Body of pancreas (tissue), 4 donors: Measurements from ENCODE around the gene HEATR3. TPM values are rescaled to one million over a fixed set of nuclear protein-coding genes. Genes with fewer than 3 reads are reported as not detected.

Experiments used
- ATAC-seq: fragments of 150-250 bp; one replicate; pipeline ENCODE4 v1.9.1; 2016
- DNase-seq, 4 donors: peaks; one replicate each; pipeline ENCODE4 v3.0.0-alpha.2; 2019
- H3K27ac ChIP-seq, 4 donors: fragments of 200-600 bp; sonication (generic); 1 replicate in 3 of 4; 2 replicates in 1 of 4; pipeline versions ENCODE4 v1.5.1 to v1.6.1; 2016 to 2019; ENCODE audit warnings: mild to moderate bottlenecking in 1 of 4, mixed read lengths in 1 of 4, moderate library complexity in 1 of 4
- H3K27me3 ChIP-seq, 2 donors: fragments of 200-600 bp; sonication (generic); one replicate each; pipeline ENCODE4 v1.6.0; 2016; ENCODE audit warnings: mild to moderate bottlenecking in 1 of 2
- H3K36me3 ChIP-seq, 2 donors: fragments of 200-600 bp; sonication (generic); replicated peaks in 1 of 2; 2 replicates each; pipeline ENCODE4 v1.5.1; 2016; ENCODE audit warnings: low read depth in 2 of 2; ENCODE audit not compliant: insufficient read depth in 1 of 2
- H3K4me1 ChIP-seq: fragments of 200-600 bp; sonication (generic); one replicate; pipeline ENCODE4 v1.6.0; 2016
- H3K4me3 ChIP-seq, 2 donors: fragments of 200-600 bp; sonication (generic); 1 replicate in 1 of 2; 2 replicates in 1 of 2; pipeline ENCODE4 v1.5.1; 2016 to 2019
- H3K9me3 ChIP-seq, 3 donors: fragments of 200-600 bp; sonication (generic); 1 replicate in 2 of 3; 2 replicates in 1 of 3; pipeline ENCODE4 v1.5.1; 2016
- POLR2A ChIP-seq, 3 donors: fragments of 450-650 bp; IDR thresholded peaks; one replicate each; pipeline ENCODE4 v1.6.1; 2016; ENCODE audit warnings: antibody characterized with exemption in 3 of 3, mild to moderate bottlenecking in 2 of 3
- WGBS, 2 donors: methylation state at CpG; one replicate each; pipeline ENCODE4 v1.1.5; 2017; 5-methylcytosine and 5-hydroxymethylcytosine counted together
- intact Hi-C: fragments of 100-400 bp; cut with DNase I; formaldehyde crosslinking; loops from one replicate; pipeline ENCODE4 v1.15.1; 2023
- total RNA-seq, 2 donors: library from RNA; depleted of rRNA; stranded (reverse); fragments of >200 nt; gene quantifications; one replicate each; pipeline ENCODE4 v1.1.0, GENCODE V29; 2016
- TF ChIP-seq, protein P1 (sequence below), 7 experiments: fragments of 450-650 bp in 4 of 7; fragments of 200-600 bp in 3 of 7; sonication (generic) in 3 of 7; IDR thresholded peaks; one replicate each; pipeline ENCODE4 v1.5.1; 2016 to 2019; ENCODE audit warnings: antibody characterized with exemption in 7 of 7

Gene HEATR3
- total RNA-seq, 2 donors from 2014 or later, result 17.4 to 25.7 TPM

DNA sequence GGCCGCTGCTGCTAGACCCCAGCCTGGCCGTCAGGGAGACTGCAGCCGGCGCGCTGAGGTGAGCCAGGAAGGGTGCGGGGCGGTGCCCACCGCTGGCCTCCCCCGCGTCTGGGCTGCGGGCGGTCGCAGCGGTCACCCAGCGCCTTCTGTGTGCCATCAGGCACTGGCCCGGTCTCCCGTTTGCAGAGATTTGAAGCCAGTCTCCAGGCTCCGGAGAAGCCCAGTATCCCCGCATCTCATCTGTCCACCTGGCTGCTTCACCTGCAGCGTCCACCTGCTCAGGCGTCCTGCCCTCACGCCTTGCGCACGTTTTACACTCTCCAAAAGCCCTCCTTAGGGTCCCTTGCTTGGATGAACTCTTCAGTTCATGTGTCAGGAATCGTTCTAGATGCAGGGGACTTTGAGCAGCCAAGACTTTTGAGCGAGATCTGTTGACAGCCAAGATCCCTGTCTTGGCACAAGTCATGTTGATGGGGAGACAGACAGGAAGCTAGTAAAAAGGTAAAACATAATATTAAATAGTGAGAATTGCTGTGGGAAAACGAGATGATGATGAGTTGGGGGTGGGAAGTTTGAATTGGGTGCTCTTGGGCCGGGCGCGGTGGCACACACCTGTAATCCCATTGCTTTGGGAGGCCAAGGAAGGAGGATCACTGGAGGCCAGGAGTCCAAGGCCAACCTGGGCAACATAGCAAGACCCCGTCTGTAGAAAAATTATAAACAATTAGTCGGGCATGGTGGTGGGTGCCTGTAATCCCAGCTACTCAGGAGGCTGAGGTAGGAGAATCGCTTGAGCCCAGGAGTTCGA is 916 bp downstream of the HEATR3 start:
- Histone ChIP-seq H3K27ac (peak overlapping the region; percentile 62 to 95 (median 90)), H3K36me3 (peaks cover 0 to 2% of the 10 kb centered on the region in 2 donors), H3K9me3 (no peaks in the 10 kb centered on the region), H3K27me3 (no peaks in the 10 kb centered on the region), H3K4me3 (peak overlapping the region; percentile 59 to 87), H3K4me1 (peaks cover 17% of the 10 kb centered on the region)
- peak in 1 of 3 donors; percentile 23 for TF ChIP-seq POLR2A (IDR thresholded peaks at IDR 0.05)
- TF ChIP-seq, protein P1, sequence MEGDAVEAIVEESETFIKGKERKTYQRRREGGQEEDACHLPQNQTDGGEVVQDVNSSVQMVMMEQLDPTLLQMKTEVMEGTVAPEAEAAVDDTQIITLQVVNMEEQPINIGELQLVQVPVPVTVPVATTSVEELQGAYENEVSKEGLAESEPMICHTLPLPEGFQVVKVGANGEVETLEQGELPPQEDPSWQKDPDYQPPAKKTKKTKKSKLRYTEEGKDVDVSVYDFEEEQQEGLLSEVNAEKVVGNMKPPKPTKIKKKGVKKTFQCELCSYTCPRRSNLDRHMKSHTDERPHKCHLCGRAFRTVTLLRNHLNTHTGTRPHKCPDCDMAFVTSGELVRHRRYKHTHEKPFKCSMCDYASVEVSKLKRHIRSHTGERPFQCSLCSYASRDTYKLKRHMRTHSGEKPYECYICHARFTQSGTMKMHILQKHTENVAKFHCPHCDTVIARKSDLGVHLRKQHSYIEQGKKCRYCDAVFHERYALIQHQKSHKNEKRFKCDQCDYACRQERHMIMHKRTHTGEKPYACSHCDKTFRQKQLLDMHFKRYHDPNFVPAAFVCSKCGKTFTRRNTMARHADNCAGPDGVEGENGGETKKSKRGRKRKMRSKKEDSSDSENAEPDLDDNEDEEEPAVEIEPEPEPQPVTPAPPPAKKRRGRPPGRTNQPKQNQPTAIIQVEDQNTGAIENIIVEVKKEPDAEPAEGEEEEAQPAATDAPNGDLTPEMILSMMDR (IDR thresholded peaks at IDR 0.05), result peak in 2 of 7 experiments; percentile 6 to 39
- no peak for ATAC-seq
- 20 to 30% methylated on average over 15 to 32 of the region's 34 CpGs for WGBS, 2 donors
- intact Hi-C loops, result loop anchor here (10.0 kb wide), 1 partner anchor 78 kb away; no protein-coding TSS in a partner anchor
- no peak for DNase-seq

DNA sequence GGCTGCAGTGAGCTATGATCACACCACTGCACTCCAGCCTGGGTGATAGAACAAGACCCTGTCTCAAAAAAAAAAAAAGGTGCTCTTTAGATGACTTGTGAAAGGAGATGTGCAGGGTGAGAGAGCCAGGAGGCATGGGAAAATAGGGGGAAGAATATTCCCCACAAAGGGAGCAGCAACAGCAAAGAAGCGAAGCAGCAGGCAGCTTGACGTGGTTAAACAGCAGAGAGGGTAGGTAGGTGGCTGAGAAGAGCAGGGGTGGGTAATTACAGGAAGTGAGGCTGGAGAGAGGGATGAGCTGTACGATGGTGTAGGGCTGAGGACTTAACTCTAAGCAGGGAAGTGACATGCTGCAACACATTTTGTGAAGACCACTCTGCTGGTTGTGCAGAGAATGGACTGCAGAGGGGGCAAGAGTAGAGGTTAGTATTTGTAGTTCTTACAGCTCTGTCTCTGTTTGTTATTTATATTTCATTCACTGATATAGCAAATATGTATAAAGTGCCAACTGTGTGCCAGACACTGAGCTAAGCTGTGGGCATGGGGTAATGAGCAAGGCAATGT is 1.6 kb downstream of the HEATR3 start:
- peaks cover 17% of the 10 kb centered on the region for H3K4me1 ChIP-seq
- intact Hi-C loops, result loop anchor here (10.0 kb wide), 1 partner anchor 77 kb away; no protein-coding TSS in a partner anchor
- no peak overlapping the region for H3K27ac ChIP-seq
- H3K36me3 ChIP-seq, result peaks cover 0 to 2% of the 10 kb centered on the region in 2 donors
- peak in 1 of 4 donors; percentile 13 for DNase-seq
- H3K27me3 ChIP-seq, result no peaks in the 10 kb centered on the region
- WGBS, 2 donors, result 41 to 45% methylated on average over 3 of the region's 3 CpGs
- H3K4me3 ChIP-seq, result no peak overlapping the region
- TF ChIP-seq POLR2A (IDR thresholded peaks at IDR 0.05), result no peak
- TF ChIP-seq, protein P1 (IDR thresholded peaks at IDR 0.05), result peak in 2 of 7 experiments; percentile 22 to 35
- no peaks in the 10 kb centered on the region for H3K9me3 ChIP-seq
- no peak for ATAC-seq

DNA sequence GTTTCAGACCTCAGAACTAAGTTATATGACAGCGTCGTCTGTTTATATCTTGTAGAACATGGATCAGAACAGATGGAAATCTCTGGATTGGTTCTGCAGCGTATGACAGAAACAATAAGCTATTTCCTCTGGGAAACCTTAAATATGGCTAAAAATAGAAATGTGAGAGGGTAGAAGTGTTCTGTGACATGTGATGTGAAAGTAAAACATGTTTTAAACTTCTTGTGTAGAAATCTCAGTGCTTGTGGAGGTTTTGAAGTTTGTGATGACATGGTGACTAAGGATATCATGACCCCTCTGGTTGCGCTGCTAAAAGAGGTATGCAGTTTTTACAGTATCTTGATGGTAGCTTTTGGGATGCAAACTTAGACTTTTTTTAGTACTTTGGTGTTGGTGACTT is 2.8 kb downstream of the HEATR3 start:
- Histone ChIP-seq H3K27me3 (no peaks in the 10 kb centered on the region), H3K4me3 (no peak overlapping the region), H3K36me3 (peaks cover 0 to 2% of the 10 kb centered on the region in 2 donors), H3K9me3 (no peaks in the 10 kb centered on the region), H3K4me1 (peaks cover 17% of the 10 kb centered on the region), H3K27ac (no peak overlapping the region)
- no peak for DNase-seq
- no peak for ATAC-seq
- intact Hi-C loops, result loop anchor here (10.0 kb wide), 1 partner anchor 76 kb away; no protein-coding TSS in a partner anchor
- TF ChIP-seq, protein P1 (IDR thresholded peaks at IDR 0.05), result no peak
- no peak for TF ChIP-seq POLR2A (IDR thresholded peaks at IDR 0.05)
- WGBS, 2 donors, result 76 to 85% methylated on average over 4 of the region's 4 CpGs

DNA sequence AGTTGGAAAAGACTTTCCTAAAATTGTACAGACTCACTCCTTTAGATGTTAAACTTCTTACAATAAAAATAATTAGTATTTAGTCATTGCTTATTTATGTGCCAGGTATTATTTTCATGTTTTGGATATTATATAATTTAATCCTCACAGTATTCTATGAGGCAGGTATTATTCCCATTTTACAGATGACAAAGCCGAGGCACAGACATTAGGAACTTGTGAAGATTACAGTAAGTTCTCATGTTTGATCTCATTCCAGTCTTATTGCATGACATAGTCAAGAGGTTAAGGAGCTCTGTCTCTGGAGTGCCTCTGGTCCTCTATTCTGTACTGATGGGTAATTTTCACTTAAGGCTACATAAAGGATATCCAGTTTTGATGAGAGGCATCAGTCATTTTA is 3.3 kb downstream of the HEATR3 start:
- DNase-seq (no peak), ATAC-seq (no peak)
- intact Hi-C loops, result loop anchor here (10.0 kb wide), 1 partner anchor 76 kb away; no protein-coding TSS in a partner anchor
- Histone ChIP-seq H3K9me3 (no peaks in the 10 kb centered on the region), H3K4me3 (no peak overlapping the region), H3K36me3 (peaks cover 0 to 2% of the 10 kb centered on the region in 2 donors), H3K27me3 (no peaks in the 10 kb centered on the region), H3K4me1 (peaks cover 17% of the 10 kb centered on the region), H3K27ac (no peak overlapping the region)
- TF ChIP-seq, protein P1 (IDR thresholded peaks at IDR 0.05), result no peak
- TF ChIP-seq POLR2A (IDR thresholded peaks at IDR 0.05), result no peak
- WGBS, 2 donors, result 93 to 94% methylated on average over 1 of the region's 1 CpG
